ENCODE results near the gene STXBP1. TPM values are rescaled to one million over a fixed set of nuclear protein-coding genes. Genes with fewer than 3 reads are reported as not detected.

The STXBP1 gene
- total and polyA plus RNA-seq, 9 of the 15 experiments (the other 6 are each of a cell fraction or from before 2014, with no cell fraction given) = 4.6 to 35.1 (median 9.7) TPM

DNA sequence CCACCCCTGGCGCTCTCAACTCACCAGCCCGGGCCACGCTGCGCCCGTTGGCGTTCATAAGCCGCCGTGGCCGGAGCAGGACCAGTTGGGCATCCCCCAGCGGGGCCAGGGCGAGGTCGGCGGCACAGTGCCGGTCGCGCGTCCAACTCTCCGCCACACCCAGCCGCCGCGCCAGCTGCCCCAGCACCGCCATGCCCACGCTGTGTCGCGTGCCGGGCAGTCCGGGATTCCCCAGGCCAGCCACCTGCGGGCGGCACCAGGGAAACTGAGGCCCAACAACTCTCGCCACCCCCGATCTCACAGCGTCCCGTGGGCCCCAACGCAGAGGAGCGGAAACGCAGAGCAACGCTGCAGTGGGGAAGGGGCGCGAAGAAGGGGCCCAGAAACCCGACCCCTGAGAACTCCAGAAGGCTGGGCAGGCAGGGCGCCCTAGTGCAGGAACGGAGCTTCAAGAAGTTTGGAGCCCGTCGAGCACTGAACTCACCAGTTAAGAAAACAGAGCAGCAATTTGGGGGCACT is 102.9 kb downstream of the STXBP1 start (continued):
- TF ChIP-seq, protein P1, sequence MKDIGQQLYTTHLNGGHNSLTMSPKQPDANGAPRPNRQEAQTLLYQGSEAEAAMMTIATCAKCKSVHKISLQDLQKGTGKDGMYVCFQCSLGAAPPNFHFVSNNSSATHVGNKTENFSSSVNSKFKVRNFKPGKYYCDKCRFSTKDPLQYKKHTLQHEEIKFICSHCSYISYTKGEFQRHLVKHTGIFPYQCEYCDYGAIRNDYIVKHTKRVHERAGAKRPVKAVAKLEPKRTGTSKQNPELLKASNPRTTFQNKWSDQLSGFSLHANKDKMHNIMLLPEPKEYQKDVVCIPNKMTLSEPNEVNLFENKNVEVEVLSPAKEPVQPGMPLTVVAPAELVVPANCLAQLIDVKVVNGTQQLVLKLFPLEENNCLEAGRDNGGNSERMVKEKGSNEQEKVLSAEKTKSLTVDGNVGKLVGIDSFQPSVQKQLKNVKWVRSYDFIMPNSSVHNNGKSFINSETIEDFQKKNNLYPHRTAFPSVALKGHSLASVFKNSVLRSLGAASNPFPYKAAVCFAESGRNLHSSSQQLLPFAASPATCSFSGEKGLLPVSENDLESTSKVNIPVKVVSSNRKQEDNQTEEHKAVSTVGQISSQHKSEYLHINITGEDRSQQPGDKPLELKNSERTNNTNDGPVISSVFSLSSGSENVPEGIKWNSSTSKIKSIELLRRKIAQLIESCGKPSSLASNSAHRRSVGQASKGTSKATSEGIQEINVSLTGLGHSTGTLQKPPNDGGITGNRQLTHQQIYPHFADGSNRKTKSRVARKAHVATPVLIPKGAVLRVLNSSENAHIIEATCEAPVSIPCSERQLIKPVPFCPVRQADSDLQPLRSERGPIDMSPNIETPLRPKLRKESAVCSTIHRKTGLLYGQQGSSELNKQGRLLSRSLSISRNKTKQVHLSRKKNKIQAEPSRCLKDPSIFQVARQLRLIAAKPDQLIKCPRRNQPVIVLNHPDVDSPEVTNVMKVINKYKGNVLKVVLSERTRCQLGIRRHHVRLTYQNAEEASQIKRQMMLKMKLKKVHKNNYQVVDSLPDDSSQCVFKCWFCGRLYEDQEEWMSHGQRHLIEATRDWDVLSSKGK (CRISPR knock-in tag; IDR thresholded peaks at IDR 0.05) = no peak
- TF ChIP-seq DACH1 (IDR thresholded peaks at IDR 0.05; ENCODE audit: partially characterized antibody) = no peak
- TF ChIP-seq BCOR (IDR thresholded peaks at IDR 0.05) = peak; percentile 27; the same call in 1 of the 2 replicates
- TF ChIP-seq XRCC5 (IDR thresholded peaks at IDR 0.05; ENCODE audit: low read depth, low read length) = no peak
- TF ChIP-seq SMAD4 (CRISPR knock-in tag; conservative IDR thresholded peaks at IDR 0.05) = no peak
- no peak for TF ChIP-seq ATF1 (CRISPR knock-in tag; IDR thresholded peaks at IDR 0.05)
- TF ChIP-seq ATF1 (tag; IDR thresholded peaks at IDR 0.05) = no peak
- peak; percentile 43 for TF ChIP-seq CHD1 (IDR thresholded peaks at IDR 0.05; ENCODE audit: low read length)
- TF ChIP-seq ZNF239 (CRISPR knock-in tag; IDR thresholded peaks at IDR 0.05) = no peak
- TF ChIP-seq, protein P2, sequence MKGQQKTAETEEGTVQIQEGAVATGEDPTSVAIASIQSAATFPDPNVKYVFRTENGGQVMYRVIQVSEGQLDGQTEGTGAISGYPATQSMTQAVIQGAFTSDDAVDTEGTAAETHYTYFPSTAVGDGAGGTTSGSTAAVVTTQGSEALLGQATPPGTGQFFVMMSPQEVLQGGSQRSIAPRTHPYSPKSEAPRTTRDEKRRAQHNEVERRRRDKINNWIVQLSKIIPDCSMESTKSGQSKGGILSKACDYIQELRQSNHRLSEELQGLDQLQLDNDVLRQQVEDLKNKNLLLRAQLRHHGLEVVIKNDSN (CRISPR knock-in tag; IDR thresholded peaks at IDR 0.05) = no peak
- no peak for TF ChIP-seq TSC22D4 (tag; IDR thresholded peaks at IDR 0.05)
- peak; percentile 63; the same call in 1 of the 2 replicates for TF ChIP-seq ZC3H4 (CRISPR knock-in tag; IDR thresholded peaks at IDR 0.05; ENCODE audit: borderline replicate concordance)
- TF ChIP-seq CBX8 (IDR thresholded peaks at IDR 0.05; ENCODE audit: borderline replicate concordance, extremely low read depth, low read depth, low read length, poor library complexity, severe bottlenecking) = no peak
- no peak for TF ChIP-seq FOSL1 (tag; conservative IDR thresholded peaks at IDR 0.05)
- no peak for TF ChIP-seq RBBP5 (IDR thresholded peaks at IDR 0.05; ENCODE audit: borderline replicate concordance, insufficient read depth, low read length, poor library complexity, severe bottlenecking)
- TF ChIP-seq, protein P3, sequence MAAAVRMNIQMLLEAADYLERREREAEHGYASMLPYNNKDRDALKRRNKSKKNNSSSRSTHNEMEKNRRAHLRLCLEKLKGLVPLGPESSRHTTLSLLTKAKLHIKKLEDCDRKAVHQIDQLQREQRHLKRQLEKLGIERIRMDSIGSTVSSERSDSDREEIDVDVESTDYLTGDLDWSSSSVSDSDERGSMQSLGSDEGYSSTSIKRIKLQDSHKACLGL (CRISPR knock-in tag; IDR thresholded peaks at IDR 0.05; ENCODE audit: borderline replicate concordance, poor library complexity, severe bottlenecking) = no peak
- TF ChIP-seq SOX6 (IDR thresholded peaks at IDR 0.05) = no peak
- no peak for TF ChIP-seq TAF7 (tag; IDR thresholded peaks at IDR 0.05)
- no peak for TF ChIP-seq FUS (optimal IDR thresholded peaks at IDR 0.05; ENCODE audit: low read depth, low read length)
- TF ChIP-seq, protein P4, sequence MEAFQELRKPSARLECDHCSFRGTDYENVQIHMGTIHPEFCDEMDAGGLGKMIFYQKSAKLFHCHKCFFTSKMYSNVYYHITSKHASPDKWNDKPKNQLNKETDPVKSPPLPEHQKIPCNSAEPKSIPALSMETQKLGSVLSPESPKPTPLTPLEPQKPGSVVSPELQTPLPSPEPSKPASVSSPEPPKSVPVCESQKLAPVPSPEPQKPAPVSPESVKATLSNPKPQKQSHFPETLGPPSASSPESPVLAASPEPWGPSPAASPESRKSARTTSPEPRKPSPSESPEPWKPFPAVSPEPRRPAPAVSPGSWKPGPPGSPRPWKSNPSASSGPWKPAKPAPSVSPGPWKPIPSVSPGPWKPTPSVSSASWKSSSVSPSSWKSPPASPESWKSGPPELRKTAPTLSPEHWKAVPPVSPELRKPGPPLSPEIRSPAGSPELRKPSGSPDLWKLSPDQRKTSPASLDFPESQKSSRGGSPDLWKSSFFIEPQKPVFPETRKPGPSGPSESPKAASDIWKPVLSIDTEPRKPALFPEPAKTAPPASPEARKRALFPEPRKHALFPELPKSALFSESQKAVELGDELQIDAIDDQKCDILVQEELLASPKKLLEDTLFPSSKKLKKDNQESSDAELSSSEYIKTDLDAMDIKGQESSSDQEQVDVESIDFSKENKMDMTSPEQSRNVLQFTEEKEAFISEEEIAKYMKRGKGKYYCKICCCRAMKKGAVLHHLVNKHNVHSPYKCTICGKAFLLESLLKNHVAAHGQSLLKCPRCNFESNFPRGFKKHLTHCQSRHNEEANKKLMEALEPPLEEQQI (IDR thresholded peaks at IDR 0.05) = no peak

All from K562 (cell line).